IMR-90 (cell line): ENCODE data around the gene NFIX. TPM values are rescaled to one million over a fixed set of nuclear protein-coding genes. Genes with fewer than 3 reads are reported as not detected.

Source experiments
- ATAC-seq: fragments of 200-7000 bp; cut with Tn5 transposase; 2 replicates; pipeline ENCODE4 v1.9.1; 2020; ENCODE audit warnings: low read depth, mild to moderate bottlenecking, moderate library complexity
- BruUV-seq: library from RNA; stranded (reverse); fragments of 400-500 nt; replicated peaks from 2 replicates; lab custom pipeline; 2021; lab: Mats Ljungman, UMichigan
- CTCF ChIA-PET: fragments of 300-600 bp; formaldehyde crosslinking; extraction: SDS; loops from one replicate; lab custom pipeline; 2021; ENCODE audit warnings: antibody characterized with exemption; lab: Yijun Ruan, JAX
- POLR2A ChIA-PET: fragments of 300-600 bp; sonication (Branson Sonifier 250); formaldehyde crosslinking; loops from one replicate; lab custom pipeline; 2022; ENCODE audit warnings: antibody characterized with exemption; ENCODE audit not compliant: unreplicated experiment; lab: Charles Lee
- DNase-seq: peaks from one replicate; pipeline ENCODE4 v3.0.0; 2013
- H2AFZ ChIP-seq: replicated peaks from 2 replicates; pipeline ENCODE3; 2013; ENCODE audit warnings: low read length, mild to moderate bottlenecking; ENCODE audit not compliant: poor library complexity
- H2AK5ac ChIP-seq: 2 replicates; pipeline ENCODE4 v1.6.1; 2013; ENCODE audit warnings: low read depth, low read length, inconsistent platforms
- H2AK9ac ChIP-seq: replicated peaks from 2 replicates; pipeline ENCODE3; 2013; ENCODE audit warnings: mild to moderate bottlenecking, low read depth, low read length, moderate library complexity; ENCODE audit not compliant: poor library complexity
- H2BK120ac ChIP-seq: 2 replicates; pipeline ENCODE4 v1.6.1; 2013; ENCODE audit warnings: low read depth, low read length, inconsistent platforms
- H2BK15ac ChIP-seq: 3 replicates; pipeline ENCODE4 v1.6.1; 2013; ENCODE audit warnings: low read depth, low read length, inconsistent platforms
- H2BK20ac ChIP-seq: 2 replicates; pipeline ENCODE4 v1.6.1; 2013; ENCODE audit warnings: low read depth, mild to moderate bottlenecking, inconsistent platforms, low read length, moderate library complexity
- H2BK5ac ChIP-seq: 2 replicates; pipeline ENCODE4 v1.6.1; 2013; ENCODE audit warnings: mild to moderate bottlenecking, low read depth, low read length, inconsistent platforms; ENCODE audit not compliant: poor library complexity, severe bottlenecking
- H3K14ac ChIP-seq: replicated peaks from 2 replicates; pipeline ENCODE4 v1.6.1; 2013; ENCODE audit warnings: low read depth, low read length, inconsistent platforms
- H3K18ac ChIP-seq: 2 replicates; pipeline ENCODE4 v1.6.1; 2013; ENCODE audit warnings: low read depth, low read length, control low read depth
- H3K23ac ChIP-seq: 2 replicates; pipeline ENCODE4 v1.6.1; 2013; ENCODE audit warnings: low read depth, low read length, inconsistent platforms
- H3K27ac ChIP-seq: 2 replicates; pipeline ENCODE4 v1.5.1; 2013; ENCODE audit warnings: mild to moderate bottlenecking, control low read depth, low read length; ENCODE audit not compliant: insufficient read depth
- H3K27me3 ChIP-seq: 2 replicates; pipeline ENCODE4 v1.6.1; 2013; ENCODE audit warnings: low read length; ENCODE audit not compliant: control insufficient read depth, insufficient read depth
- H3K36me3 ChIP-seq: 2 replicates; pipeline ENCODE4 v1.6.1; 2013; ENCODE audit warnings: low read length, mixed read lengths; ENCODE audit not compliant: control insufficient read depth, insufficient read depth
- H3K4ac ChIP-seq: 2 replicates; pipeline ENCODE4 v1.6.1; 2013; ENCODE audit warnings: low read depth, low read length, inconsistent platforms
- H3K4me1 ChIP-seq: 2 replicates; pipeline ENCODE4 v1.6.1; 2013; ENCODE audit warnings: low read length, mixed read lengths; ENCODE audit not compliant: control insufficient read depth, insufficient read depth
- H3K4me2 ChIP-seq: 2 replicates; pipeline ENCODE4 v1.6.1; 2013; ENCODE audit warnings: low read depth, mild to moderate bottlenecking, control low read depth, low read length, moderate library complexity
- H3K4me3 ChIP-seq: 2 replicates; pipeline ENCODE4 v1.5.1; 2013; ENCODE audit warnings: low read depth, mild to moderate bottlenecking, control low read depth, low read length, moderate library complexity; ENCODE audit not compliant: insufficient read depth
- H3K56ac ChIP-seq: 2 replicates; pipeline ENCODE4 v1.6.1; 2013; ENCODE audit warnings: low read length, inconsistent platforms; ENCODE audit not compliant: insufficient read depth; ENCODE audit errors: extremely low read depth
- H3K79me1 ChIP-seq, 2 experiments: 2 replicates each; pipeline ENCODE4 v1.6.1; 2013; ENCODE audit warnings: low read length in 2 of 2, inconsistent platforms in 1 of 2, low read depth in 1 of 2
- H3K9ac ChIP-seq: 2 replicates; pipeline ENCODE4 v1.6.1; 2013; ENCODE audit warnings: low read depth, low read length, control low read depth
- H3K9me1 ChIP-seq: 2 replicates; pipeline ENCODE4 v1.6.1; 2013; ENCODE audit warnings: low read length, inconsistent platforms; ENCODE audit not compliant: insufficient read depth
- H3K9me3 ChIP-seq: 2 replicates; pipeline ENCODE4 v1.6.1; 2013; ENCODE audit warnings: low read length; ENCODE audit not compliant: control insufficient read depth, insufficient read depth
- H4K20me1 ChIP-seq: 2 replicates; pipeline ENCODE4 v1.6.1; 2013; ENCODE audit warnings: low read length, inconsistent platforms; ENCODE audit not compliant: insufficient read depth
- H4K5ac ChIP-seq: 2 replicates; pipeline ENCODE4 v1.6.1; 2013; ENCODE audit warnings: mild to moderate bottlenecking, low read depth, low read length, control low read depth
- H4K8ac ChIP-seq, 2 experiments: 2 replicates each; pipeline ENCODE4 v1.6.1; 2013; ENCODE audit warnings: low read depth in 2 of 2, low read length in 2 of 2, control low read depth in 1 of 2, inconsistent platforms in 1 of 2
- H4K91ac ChIP-seq: 2 replicates; pipeline ENCODE4 v1.6.1; 2013; ENCODE audit warnings: low read depth, low read length, inconsistent platforms; ENCODE audit not compliant: insufficient read depth
- NFE2L2 ChIP-seq: fragments of 150-350 bp; IDR thresholded peaks from 2 replicates; pipeline ENCODE4 v1.6.1; 2016; ENCODE audit warnings: low read depth, mild to moderate bottlenecking, low read length
- RAD21 ChIP-seq: IDR thresholded peaks from 2 replicates; pipeline ENCODE4 v1.6.1; 2012; ENCODE audit warnings: low read length, improper control_type of control experiment
- WGBS, 2 experiments: methylation state at CpG; one replicate each; pipeline versions ENCODE4 v1.1.5 to v1.1.7; 2013; ENCODE audit warnings: missing lambda C conversion rate in 2 of 2; ENCODE audit not compliant: insufficient read length in 1 of 2; ENCODE audit errors: extremely low coverage in 2 of 2; 5-methylcytosine and 5-hydroxymethylcytosine counted together
- dilution Hi-C: fragments of 300-500 bp; cut with HindIII; formaldehyde crosslinking; loops from one replicate; pipeline ENCODE4 v1.14.3; 2018; ENCODE audit warnings: low sequenced_read_pairs; ENCODE audit not compliant: unreplicated experiment
- in situ Hi-C: fragments of 300-500 bp; cut with MboI; formaldehyde crosslinking; loops from 3 replicates; pipeline ENCODE4 v1.14.3; 2019; ENCODE audit warnings: low sequenced_read_pairs, inconsistent platforms, mixed read lengths
- intact Hi-C: fragments of 100-400 bp; cut with micrococcal nuclease; formaldehyde crosslinking; loops from 2 replicates; pipeline ENCODE4 v1.10.0; 2022
- polyA plus RNA-seq, 3 experiments: library from polyadenylated mRNA; depleted of rRNA; stranded (reverse); fragments of >200 nt; gene quantifications; 2 replicates each; pipeline ENCODE4 v1.2.3, GENCODE V29; 2012; ENCODE audit warnings: low replicate concordance in 1 of 3
- total RNA-seq: library from RNA; depleted of rRNA; stranded (reverse); fragments of >200 nt; gene quantifications from 2 replicates; pipeline ENCODE4 v1.2.3, GENCODE V29; 2012
- TF ChIP-seq, protein P1 (sequence below): fragments of 150-350 bp; IDR thresholded peaks from 2 replicates; pipeline ENCODE4 v1.6.1; 2017; ENCODE audit warnings: mild to moderate bottlenecking, antibody characterized with exemption, low read length, low read depth

NFIX gene
- total and polyA plus RNA-seq, 2 of the 4 experiments (the other 2 are of a cell fraction): 10.2 to 47.7 TPM

DNA sequence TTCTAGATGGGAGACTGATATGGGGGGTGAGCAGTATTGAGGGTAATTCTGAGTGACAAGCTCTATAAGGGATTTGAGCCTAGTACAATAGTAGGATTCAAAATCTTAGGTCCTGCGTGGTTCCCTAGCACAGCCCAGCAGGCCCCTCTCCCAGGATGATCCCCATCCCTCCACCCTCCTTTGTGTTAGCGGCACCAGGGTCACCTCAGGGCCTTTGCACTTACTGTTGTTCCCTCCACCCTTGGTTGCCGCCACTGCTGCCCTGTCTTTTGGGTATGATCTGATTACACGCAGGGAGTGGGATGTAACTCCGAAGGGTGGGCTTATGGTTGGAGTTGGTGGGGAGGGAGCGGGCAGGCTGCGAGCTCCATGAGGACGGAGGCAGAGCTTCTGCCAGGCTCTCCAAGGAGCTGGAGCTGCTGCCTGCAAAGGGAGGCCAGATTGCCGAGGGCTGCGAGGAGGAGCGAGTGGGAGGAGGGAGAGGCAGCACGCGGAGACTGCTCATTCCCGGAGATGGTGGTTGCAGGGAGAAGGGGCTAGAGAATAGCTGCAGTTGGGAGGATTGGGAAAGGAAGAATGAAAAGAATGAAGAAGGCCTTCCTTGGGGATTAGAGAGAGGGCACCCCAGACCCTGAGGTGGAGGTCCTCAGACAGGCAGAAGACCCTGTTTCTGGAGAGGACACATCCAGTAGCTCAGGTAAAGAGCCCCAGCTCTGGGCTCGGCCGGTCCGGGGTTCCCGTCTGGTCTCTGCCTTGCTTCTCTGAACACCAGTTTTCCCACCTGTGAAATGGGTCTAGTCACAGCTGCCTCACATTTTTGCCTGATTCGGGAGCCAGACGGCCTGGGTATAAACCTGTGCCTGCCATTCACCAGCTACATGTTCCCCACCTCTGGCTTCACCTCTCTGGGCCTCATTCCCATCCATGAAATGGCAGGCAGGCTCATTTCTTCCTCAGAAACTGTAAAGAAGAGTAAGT lies 128.0 kb downstream of the NFIX start:
- dilution Hi-C loops: no loop called here

More for the DNA sequence above, 128.0 kb downstream of the NFIX start:
- Histone ChIP-seq H3K9me3 (no peaks in the 10 kb centered on the region), H3K4me3 (no peak overlapping the region), H3K9me1 (peaks cover 30% of the 10 kb centered on the region), H3K27ac (no peak overlapping the region), H3K56ac (no peak overlapping the region), H2AK9ac (no peak overlapping the region), H3K4ac (no peak overlapping the region), H4K20me1 (peaks cover 87% of the 10 kb centered on the region), H3K4me1 (peaks cover 22% of the 10 kb centered on the region), H3K23ac (no peak overlapping the region), H2BK15ac (no peak overlapping the region), H2AK5ac (no peak overlapping the region), H3K14ac (no peak overlapping the region), H4K5ac (no peak overlapping the region), H4K8ac (no peak overlapping the region), H4K91ac (no peak overlapping the region), H3K4me2 (no peak overlapping the region), H3K18ac (no peak overlapping the region), H2AFZ (no peak overlapping the region), H2BK120ac (no peak overlapping the region), H2BK5ac (no peak overlapping the region), H3K27me3 (no peaks in the 10 kb centered on the region), H3K36me3 (peaks cover 20% of the 10 kb centered on the region), H3K9ac (no peak overlapping the region), H3K79me1 (peaks cover 10 to 82% of the 10 kb centered on the region in 2 experiments; a peak in 3 of 4 replicates), H2BK20ac (no peak overlapping the region)
- DNase-seq: no peak
- POLR2A ChIA-PET: no interaction called here
- CTCF ChIA-PET: no interaction called here
- TF ChIP-seq RAD21 (no peak), NFE2L2 (no peak)
- TF ChIP-seq, protein P1, sequence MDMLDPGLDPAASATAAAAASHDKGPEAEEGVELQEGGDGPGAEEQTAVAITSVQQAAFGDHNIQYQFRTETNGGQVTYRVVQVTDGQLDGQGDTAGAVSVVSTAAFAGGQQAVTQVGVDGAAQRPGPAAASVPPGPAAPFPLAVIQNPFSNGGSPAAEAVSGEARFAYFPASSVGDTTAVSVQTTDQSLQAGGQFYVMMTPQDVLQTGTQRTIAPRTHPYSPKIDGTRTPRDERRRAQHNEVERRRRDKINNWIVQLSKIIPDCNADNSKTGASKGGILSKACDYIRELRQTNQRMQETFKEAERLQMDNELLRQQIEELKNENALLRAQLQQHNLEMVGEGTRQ: no peak
- intact Hi-C loops: no loop called here
- 90% methylated on average over 7 of the region's 20 CpGs; no CpG with 5 or more reads in 1 of the 2 experiments for WGBS, 2 experiments
- ATAC-seq: no peak
- in situ Hi-C loops: no loop called here
- no TSS peak for BruUV-seq
